ENCODE measurements around the gene CDH12.

DNA sequence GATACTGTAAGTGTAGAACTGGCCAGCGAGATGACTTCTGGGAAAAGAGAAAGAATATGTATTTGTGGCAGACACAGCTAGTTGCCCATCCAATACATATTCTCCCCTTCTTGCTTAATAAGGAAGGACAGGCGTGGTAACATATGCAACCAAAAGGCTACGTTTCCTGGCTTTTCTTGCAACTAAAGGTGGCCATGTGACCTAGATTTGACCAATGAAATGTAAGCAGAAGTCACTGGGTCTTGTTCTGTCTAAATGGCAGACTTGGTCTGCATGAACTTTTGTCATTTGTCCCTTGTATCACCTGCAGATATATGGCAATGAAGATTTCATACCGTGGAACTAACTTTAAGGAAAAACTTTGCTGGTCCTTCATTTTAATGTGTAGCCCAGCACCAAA, 183.8 kb downstream of the CDH12 start:
- no peak for TF ChIP-seq YY1 (IDR thresholded peaks at IDR 0.05; ENCODE audit: low read depth, low read length)
- TF ChIP-seq CTCF (IDR thresholded peaks at IDR 0.05 in 2 of 3, conservative IDR thresholded peaks at IDR 0.05 in 1 of 3; ENCODE audit: control insufficient read depth in 2 of 3, extremely low read depth in 1 of 3, insufficient read depth in 1 of 3, low read depth in 3 of 3, low read length in 3 of 3) = no peak
- no peak for TF ChIP-seq FOXK2 (IDR thresholded peaks at IDR 0.05)
- TF ChIP-seq EP300 (IDR thresholded peaks at IDR 0.05; ENCODE audit: borderline replicate concordance in 1 of 2, control insufficient read depth in 1 of 2, low read depth in 2 of 2, low read length in 2 of 2) = no peak

All from GM12878 (cell line).